Lung (tissue), 5 donors: Measurements from ENCODE around the gene KIAA2012. TPM values are rescaled to one million over a fixed set of nuclear protein-coding genes. Genes with fewer than 3 reads are reported as not detected.

Experiments used
- polyA plus RNA-seq, 2 donors: library from polyadenylated mRNA; stranded (reverse); fragments of 200-250 nt; gene quantifications; one replicate each; pipeline ENCODE4 v1.2.1, GENCODE V29; 2013
- small RNA-seq: library from RNA; depleted of rRNA; stranded (forward); fragments of <200 nt; gene quantifications from one replicate; pipeline ENCODE3, GENCODE V24; 2014; ENCODE audit warnings: low replicate concordance
- total RNA-seq, 2 donors: library from RNA; depleted of rRNA in 1 of 2; stranded (reverse); fragments of >200 nt in 1 of 2; gene quantifications; one replicate each; pipeline ENCODE4 v1.2.1, GENCODE V29; 2014 to 2021
- donor health status: Bipolar disorder and iron deficiency.
- donor health status: healthy.
- donor health status: DM: yes; HTN: yes; CAD: no.

The KIAA2012 gene
- total and polyA plus RNA-seq, 4 donors, result 0.69 to 8.5 (median 3.6) TPM

Small RNA genes lying within 50 kb of the gene (small RNA-seq; reads per million reads assigned to genes)
- not detected for gene AC079354.2

Other genes with a start within 250 kb of the KIAA2012 start
- 10 to 100 TPM; 12.1 to 31.7 TPM for gene FZD7, start 39.4 kb upstream of the KIAA2012 start, total RNA-seq
- gene FZD7, start 39.4 kb upstream of the KIAA2012 start, polyA plus RNA-seq, result 1 to 10 TPM; 3.9 to 4.4 TPM
- gene SUMO1, start 165.3 kb downstream of the KIAA2012 start, total RNA-seq, result 10 to 100 TPM; 59.9 to 99.6 TPM
- gene SUMO1, start 165.3 kb downstream of the KIAA2012 start, polyA plus RNA-seq, result 100 to 1,000 TPM in 1 of 2 donors, 10 to 100 TPM in 1; 66.7 to 105 TPM
- gene NOP58, start 192.5 kb downstream of the KIAA2012 start, total RNA-seq, result 10 to 100 TPM; 59.1 to 77.0 TPM
- gene NOP58, start 192.5 kb downstream of the KIAA2012 start, polyA plus RNA-seq, result 100 to 1,000 TPM in 1 of 2 donors, 10 to 100 TPM in 1; 48.1 to 113 TPM